ENCODE measurements around the gene TMCO4.
"Not testable (repeated sequence)": the region's sequence is repeated elsewhere in the genome, so short reads cannot be mapped to it uniquely, and the experiment has no call there.

TMCO4 gene

DNA sequence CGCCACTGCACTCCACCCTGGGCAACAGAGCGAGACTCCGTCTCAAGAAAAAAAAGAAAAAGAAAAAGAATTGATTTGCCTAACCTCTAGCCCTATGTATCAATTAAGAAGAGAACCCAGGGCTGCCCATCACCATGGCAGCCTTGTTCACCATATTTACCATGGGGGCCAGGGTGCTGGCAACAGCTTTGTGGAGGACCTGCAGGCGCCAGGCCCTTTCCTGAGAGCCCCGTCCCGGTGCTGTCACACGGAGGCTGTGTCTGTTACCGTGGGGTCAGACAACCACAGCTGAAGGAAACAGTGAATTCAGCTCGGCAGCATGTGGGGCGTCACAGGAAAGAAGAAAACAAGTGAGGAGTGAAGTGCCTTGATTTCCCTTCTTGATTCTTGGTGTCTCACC is 162.1 kb downstream of the TMCO4 start:
- no peak for DNase-seq (ENCODE audit: low read depth in 2 of 2)

DNA sequence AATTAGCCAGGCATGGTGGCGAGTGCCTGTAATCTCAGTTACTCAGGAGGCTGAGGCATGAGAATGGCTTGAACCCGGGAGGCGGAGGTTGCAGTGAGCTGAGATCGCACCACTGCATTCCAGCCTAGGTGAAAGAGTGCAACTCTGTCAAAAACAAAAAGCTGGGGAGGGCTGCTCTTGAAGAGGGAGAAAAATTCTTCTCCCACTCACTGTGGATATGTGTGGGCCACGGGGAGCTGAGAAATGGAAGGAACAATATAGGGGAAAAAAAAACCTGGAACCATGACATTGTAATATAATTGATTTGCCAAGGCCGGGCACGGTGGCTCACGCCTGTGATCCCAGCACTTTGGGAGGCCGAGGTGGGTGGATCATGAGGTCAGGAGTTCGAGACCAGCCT is 163.0 kb downstream of the TMCO4 start:
- not testable (repeated sequence) for DNase-seq (ENCODE audit: low read depth in 2 of 2)

DNA sequence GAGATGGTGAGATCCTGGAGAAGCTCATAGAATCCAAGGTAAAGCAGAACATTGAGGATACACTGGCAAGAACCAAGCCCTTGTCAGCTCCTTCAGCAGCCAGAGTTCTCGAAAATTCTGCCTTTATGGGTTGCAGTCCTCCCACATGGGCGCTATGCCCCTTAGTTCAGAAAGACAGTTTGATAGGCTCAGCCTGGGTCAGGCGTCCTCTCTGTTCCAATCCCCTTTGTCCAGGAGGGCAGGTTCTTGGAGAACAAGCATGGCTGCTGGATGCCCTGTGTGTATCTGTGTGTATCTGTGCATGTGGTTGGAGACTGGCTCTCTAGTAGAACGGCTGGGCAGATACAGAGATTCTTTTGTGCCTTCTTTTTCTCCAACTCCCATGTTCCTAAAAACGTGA is 163.7 kb downstream of the TMCO4 start:
- no peak for DNase-seq (ENCODE audit: low read depth in 2 of 2)

DNA sequence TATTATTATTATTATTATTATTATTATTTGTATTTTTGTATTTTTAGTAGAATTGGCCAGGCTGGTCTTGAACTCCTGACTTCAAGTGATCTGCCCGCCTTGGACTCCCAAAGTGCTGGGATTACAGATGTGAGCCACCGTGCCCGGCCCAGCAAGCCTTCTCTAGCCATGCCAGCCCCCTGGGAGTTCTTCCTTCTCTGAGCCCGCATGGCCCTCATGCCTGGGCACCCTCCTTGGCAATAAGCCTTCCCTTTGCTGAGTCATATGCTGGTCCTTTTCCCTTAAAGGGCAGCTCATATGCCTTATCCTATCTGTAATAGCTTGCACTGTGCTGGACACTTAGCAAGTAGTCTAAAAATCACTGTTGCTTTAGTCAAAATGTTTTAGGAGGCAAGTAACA is 164.1 kb downstream of the TMCO4 start:
- DNase-seq (ENCODE audit: low read depth in 2 of 2), result no peak

DNA sequence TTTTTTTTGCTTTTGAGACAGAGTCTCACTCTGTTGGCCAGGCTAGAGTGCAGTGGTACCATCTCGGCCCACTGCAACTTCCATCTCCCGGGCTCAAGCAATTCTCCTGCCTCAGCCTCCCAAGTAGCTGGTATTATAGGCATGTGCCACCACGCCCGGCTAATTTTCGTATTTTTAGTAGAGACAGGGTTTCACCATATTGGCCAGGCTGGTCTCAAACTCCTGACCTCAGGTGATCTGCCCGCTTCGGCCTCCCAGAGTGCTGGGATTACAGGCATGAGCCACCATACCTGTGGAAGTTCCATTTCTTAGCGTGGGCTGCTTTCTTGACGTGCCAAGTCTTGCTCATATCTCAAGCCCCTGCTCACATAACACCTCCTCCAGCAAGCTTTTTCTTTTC is 164.7 kb downstream of the TMCO4 start:
- DNase-seq (ENCODE audit: low read depth in 2 of 2), result not testable (repeated sequence)

DNA sequence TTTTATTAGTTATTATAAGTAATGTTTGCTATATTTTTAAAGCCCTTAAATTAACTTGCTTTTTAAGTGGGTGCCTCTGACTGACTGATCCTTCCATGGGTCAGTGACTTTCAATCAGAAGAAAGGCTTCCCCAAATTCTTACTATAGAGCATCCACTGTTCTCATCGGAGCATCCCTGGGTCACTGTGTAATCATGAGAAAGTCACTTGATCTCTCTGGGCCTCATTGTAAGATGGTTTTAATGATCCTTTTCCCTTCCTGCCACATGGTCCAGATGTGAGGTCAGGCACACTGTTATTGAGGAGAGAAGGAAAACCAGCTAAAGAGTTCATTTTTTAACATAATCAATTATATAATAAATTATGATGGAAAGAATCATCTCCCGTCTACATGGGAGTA is 166.6 kb downstream of the TMCO4 start:
- no peak for DNase-seq (ENCODE audit: low read depth in 2 of 2)

All from stimulated activated CD4-positive, alpha-beta T cell treated with anti-CD3 and anti-CD28 coated beads, Interleukin-15, amount 100 ng/mL, for 48 hours (primary cell).